ENCODE data around the gene NR4A3.

DNA sequence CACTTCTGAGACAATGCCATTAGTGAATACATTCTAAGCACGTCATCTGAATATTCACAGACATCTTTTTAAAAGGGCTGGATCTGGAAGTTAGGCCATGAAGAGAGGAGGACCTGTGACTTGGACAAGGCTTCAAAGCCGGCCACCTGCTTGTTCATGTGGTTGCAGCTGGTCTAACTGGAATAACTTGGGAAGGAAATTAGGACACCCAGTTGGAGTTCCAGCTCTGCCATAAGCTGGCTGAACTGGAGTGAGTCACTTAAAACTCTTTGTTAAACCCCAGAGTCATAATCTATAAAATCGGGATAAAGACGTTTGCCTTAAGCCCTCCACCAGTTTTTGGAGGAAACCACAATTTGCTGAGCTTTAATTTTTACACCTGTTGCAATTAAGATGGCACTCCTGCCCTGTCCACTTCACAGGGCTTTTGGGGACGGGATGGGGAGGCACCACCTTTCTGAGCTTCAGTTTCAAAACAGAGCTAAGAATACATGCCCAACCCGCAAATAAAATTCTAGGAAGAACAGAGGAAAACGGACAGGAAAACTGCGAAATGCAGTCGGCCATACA is 84.2 kb downstream of the NR4A3 start:
- TF ChIP-seq, protein P1, sequence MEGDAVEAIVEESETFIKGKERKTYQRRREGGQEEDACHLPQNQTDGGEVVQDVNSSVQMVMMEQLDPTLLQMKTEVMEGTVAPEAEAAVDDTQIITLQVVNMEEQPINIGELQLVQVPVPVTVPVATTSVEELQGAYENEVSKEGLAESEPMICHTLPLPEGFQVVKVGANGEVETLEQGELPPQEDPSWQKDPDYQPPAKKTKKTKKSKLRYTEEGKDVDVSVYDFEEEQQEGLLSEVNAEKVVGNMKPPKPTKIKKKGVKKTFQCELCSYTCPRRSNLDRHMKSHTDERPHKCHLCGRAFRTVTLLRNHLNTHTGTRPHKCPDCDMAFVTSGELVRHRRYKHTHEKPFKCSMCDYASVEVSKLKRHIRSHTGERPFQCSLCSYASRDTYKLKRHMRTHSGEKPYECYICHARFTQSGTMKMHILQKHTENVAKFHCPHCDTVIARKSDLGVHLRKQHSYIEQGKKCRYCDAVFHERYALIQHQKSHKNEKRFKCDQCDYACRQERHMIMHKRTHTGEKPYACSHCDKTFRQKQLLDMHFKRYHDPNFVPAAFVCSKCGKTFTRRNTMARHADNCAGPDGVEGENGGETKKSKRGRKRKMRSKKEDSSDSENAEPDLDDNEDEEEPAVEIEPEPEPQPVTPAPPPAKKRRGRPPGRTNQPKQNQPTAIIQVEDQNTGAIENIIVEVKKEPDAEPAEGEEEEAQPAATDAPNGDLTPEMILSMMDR (IDR thresholded peaks at IDR 0.05 in 4 of 5, conservative IDR thresholded peaks at IDR 0.05 in 1 of 5), result no peak
- TF ChIP-seq POLR2A (IDR thresholded peaks at IDR 0.05), result no peak

Data from gastrocnemius medialis (tissue), 4 donors.